ENCODE data around the gene FOXC1. TPM values are rescaled to one million over a fixed set of nuclear protein-coding genes. Genes with fewer than 3 reads are reported as not detected.

The FOXC1 gene
- total RNA-seq, 1 experiment from 2014 or later, result 6.7 TPM

DNA sequence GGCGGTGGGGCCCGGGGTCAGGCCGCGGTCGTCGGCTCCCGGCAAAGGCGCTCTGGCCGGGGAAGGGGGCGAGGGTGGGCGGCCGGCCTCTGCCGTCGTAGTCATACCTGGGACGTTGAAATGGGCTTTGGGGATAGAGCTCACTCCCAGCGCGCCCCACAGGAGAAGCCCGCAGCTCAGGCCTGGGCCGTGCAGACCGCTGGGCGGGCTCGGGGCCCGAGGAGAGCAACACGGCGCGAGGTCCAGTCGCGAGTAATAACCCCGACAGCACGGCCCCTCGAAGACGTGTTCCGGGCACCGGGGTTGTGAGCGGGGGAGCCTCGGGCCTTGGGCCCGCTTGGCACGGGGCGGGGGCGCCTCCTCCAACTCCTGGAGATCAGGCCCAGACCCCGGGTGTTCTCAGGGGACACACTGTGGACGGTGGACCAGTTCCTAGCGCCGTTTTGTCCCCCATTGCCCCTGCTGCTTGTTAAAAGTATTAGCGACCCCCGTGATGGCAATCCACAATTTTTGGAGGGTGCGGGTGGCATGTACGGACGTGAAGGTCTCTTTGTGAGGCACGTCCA, 10.9 kb downstream of the FOXC1 start:
- intact Hi-C loops (cut with micrococcal nuclease; ENCODE audit: unreplicated experiment), result no loop called here
- ChIA-PET CTCF (no interaction called here), POLR2A (no interaction called here)
- TF ChIP-seq SIN3A (IDR thresholded peaks at IDR 0.05; ENCODE audit: borderline replicate concordance, insufficient read depth, low read depth, low read length), result no peak
- TF ChIP-seq POLR2AphosphoS5 (IDR thresholded peaks at IDR 0.05; ENCODE audit: low read depth, low read length), result no peak
- TF ChIP-seq, protein P1, sequence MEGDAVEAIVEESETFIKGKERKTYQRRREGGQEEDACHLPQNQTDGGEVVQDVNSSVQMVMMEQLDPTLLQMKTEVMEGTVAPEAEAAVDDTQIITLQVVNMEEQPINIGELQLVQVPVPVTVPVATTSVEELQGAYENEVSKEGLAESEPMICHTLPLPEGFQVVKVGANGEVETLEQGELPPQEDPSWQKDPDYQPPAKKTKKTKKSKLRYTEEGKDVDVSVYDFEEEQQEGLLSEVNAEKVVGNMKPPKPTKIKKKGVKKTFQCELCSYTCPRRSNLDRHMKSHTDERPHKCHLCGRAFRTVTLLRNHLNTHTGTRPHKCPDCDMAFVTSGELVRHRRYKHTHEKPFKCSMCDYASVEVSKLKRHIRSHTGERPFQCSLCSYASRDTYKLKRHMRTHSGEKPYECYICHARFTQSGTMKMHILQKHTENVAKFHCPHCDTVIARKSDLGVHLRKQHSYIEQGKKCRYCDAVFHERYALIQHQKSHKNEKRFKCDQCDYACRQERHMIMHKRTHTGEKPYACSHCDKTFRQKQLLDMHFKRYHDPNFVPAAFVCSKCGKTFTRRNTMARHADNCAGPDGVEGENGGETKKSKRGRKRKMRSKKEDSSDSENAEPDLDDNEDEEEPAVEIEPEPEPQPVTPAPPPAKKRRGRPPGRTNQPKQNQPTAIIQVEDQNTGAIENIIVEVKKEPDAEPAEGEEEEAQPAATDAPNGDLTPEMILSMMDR (IDR thresholded peaks at IDR 0.05), result no peak
- no peak for TF ChIP-seq TCF7L2 (IDR thresholded peaks at IDR 0.05; ENCODE audit: low read depth, low read length)
- TF ChIP-seq, protein P2, sequence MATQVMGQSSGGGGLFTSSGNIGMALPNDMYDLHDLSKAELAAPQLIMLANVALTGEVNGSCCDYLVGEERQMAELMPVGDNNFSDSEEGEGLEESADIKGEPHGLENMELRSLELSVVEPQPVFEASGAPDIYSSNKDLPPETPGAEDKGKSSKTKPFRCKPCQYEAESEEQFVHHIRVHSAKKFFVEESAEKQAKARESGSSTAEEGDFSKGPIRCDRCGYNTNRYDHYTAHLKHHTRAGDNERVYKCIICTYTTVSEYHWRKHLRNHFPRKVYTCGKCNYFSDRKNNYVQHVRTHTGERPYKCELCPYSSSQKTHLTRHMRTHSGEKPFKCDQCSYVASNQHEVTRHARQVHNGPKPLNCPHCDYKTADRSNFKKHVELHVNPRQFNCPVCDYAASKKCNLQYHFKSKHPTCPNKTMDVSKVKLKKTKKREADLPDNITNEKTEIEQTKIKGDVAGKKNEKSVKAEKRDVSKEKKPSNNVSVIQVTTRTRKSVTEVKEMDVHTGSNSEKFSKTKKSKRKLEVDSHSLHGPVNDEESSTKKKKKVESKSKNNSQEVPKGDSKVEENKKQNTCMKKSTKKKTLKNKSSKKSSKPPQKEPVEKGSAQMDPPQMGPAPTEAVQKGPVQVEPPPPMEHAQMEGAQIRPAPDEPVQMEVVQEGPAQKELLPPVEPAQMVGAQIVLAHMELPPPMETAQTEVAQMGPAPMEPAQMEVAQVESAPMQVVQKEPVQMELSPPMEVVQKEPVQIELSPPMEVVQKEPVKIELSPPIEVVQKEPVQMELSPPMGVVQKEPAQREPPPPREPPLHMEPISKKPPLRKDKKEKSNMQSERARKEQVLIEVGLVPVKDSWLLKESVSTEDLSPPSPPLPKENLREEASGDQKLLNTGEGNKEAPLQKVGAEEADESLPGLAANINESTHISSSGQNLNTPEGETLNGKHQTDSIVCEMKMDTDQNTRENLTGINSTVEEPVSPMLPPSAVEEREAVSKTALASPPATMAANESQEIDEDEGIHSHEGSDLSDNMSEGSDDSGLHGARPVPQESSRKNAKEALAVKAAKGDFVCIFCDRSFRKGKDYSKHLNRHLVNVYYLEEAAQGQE (IDR thresholded peaks at IDR 0.05; ENCODE audit: insufficient read depth in 1 of 2, low read depth in 2 of 2, low read length in 1 of 2), result no peak
- BruUV-seq (replicated peaks), result no TSS peak
- Histone ChIP-seq H3K9me3 (ENCODE audit: control insufficient read depth, insufficient read depth, low read depth, low read length) (no peaks in the 10 kb centered on the region), H3K27ac (ENCODE audit: low read length) (no peak overlapping the region), H3K36me3 (ENCODE audit: control insufficient read depth, insufficient read depth, low read length) (no peaks in the 10 kb centered on the region), H3K27me3 (ENCODE audit: control insufficient read depth, insufficient read depth, low read length) (no peaks in the 10 kb centered on the region), H3K4me1 (ENCODE audit: control insufficient read depth, insufficient read depth, low read length) (no peaks in the 10 kb centered on the region), H3K4me3 (ENCODE audit: low read depth in 2 of 2, low read length in 2 of 2) (no peak overlapping the region)
- ATAC-seq (no peak), DNase-seq (ENCODE audit: low read depth, low spot score) (no peak)
- in situ Hi-C loops (cut with HindIII; ENCODE audit: low pct_unique_long_range_greater_than_20kb, low sequenced_read_pairs), result no loop called here

DNA sequence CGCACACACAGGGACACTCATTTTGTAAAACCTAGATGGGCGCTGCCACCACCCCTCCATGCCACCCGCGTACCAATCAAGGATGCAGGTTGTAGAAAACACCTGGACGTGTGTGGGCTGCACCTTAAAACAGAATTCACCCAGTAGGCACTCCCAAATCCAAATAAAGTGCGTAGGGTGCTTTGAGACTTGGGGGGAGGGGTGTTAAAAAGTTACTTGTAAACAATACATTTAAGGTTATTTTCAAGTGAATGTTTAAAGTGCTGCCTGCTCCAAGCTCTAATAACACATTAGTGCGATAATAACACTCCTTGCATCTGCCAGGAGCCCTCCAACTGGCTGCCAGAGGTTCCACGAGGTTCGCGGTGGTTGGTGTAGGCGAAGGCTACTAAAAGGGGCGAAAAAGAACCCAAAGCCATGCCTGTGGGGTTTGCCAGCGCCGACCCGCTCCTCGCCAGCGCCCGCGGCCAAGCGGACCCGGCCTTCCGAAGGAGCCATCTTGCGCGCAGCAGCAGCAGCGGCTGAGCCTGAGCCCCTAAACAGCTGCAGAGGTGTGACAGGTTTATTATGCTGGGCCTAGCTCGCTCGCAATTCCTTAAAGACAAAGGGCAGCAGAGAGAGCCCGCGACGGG, 11.5 kb downstream of the FOXC1 start:
- in situ Hi-C loops (cut with HindIII; ENCODE audit: low pct_unique_long_range_greater_than_20kb, low sequenced_read_pairs), result no loop called here
- no peak for ATAC-seq
- Histone ChIP-seq H3K27me3 (ENCODE audit: control insufficient read depth, insufficient read depth, low read length) (no peaks in the 10 kb centered on the region), H3K4me3 (ENCODE audit: low read depth in 2 of 2, low read length in 2 of 2) (no peak overlapping the region), H3K4me1 (ENCODE audit: control insufficient read depth, insufficient read depth, low read length) (no peaks in the 10 kb centered on the region), H3K9me3 (ENCODE audit: control insufficient read depth, insufficient read depth, low read depth, low read length) (no peaks in the 10 kb centered on the region), H3K36me3 (ENCODE audit: control insufficient read depth, insufficient read depth, low read length) (no peaks in the 10 kb centered on the region), H3K27ac (ENCODE audit: low read length) (no peak overlapping the region)
- TF ChIP-seq POLR2AphosphoS5 (IDR thresholded peaks at IDR 0.05; ENCODE audit: low read depth, low read length), result no peak
- no peak for TF ChIP-seq SIN3A (IDR thresholded peaks at IDR 0.05; ENCODE audit: borderline replicate concordance, insufficient read depth, low read depth, low read length)
- TF ChIP-seq, protein P2 (IDR thresholded peaks at IDR 0.05; ENCODE audit: insufficient read depth in 1 of 2, low read depth in 2 of 2, low read length in 1 of 2), result no peak
- TF ChIP-seq, protein P1 (IDR thresholded peaks at IDR 0.05), result no peak
- TF ChIP-seq TCF7L2 (IDR thresholded peaks at IDR 0.05; ENCODE audit: low read depth, low read length), result no peak
- intact Hi-C loops (cut with micrococcal nuclease; ENCODE audit: unreplicated experiment), result no loop called here
- no peak for DNase-seq (ENCODE audit: low read depth, low spot score)
- CTCF ChIA-PET, result no interaction called here
- POLR2A ChIA-PET, result no interaction called here
- BruUV-seq (replicated peaks), result no TSS peak

Measured in Panc1 (cell line).